Measurements from ENCODE around the gene DNAI1. TPM values are rescaled to one million over a fixed set of nuclear protein-coding genes. Genes with fewer than 3 reads are reported as not detected.
A peak's percentile ranks its signal among the peaks of the same experiment; 100 is the strongest.

Gene DNAI1
- under 1 TPM in 1 of 4 donors, not detected in 3; 0.49 TPM for total RNA-seq

GRCh38 chr9:34458013-34458958, at the start of gene DNAI1, which contains the start of gene FAM219A:
DNAI1 (plus strand) TSS chr9:34458805; CDS start chr9:34459006, 201 bp downstream.
FAM219A (minus strand) TSS chr9:34458570; CDS start chr9:34458263, 307 bp downstream.
- Histone ChIP-seq H3K27me3 (no peaks in the 10 kb centered on the region), H3K4me1 (peaks cover 38 to 53% of the 10 kb centered on the region in 2 donors), H3K36me3 (no peaks in the 10 kb centered on the region), H3K4me3 (peak within 1 kb of the TSS; percentile 68 to 95 (median 80)), H3K9me3 (no peaks in the 10 kb centered on the region), H3K27ac (peak within 1 kb of the TSS; percentile 79 to 94 (median 90))
- intact Hi-C loops (cut with DNase I; ENCODE audit: low total_unique reads) (loop anchor here (5.0 to 10.0 kb wide), 4 partner anchors 76 to 657 kb away; partner anchors contain the start of gene ATOSB), in situ Hi-C loops (cut with MboI; ENCODE audit: low sequenced_read_pairs in 4 of 4) (no loop called here)
- peak; percentile 97 to 98 for TF ChIP-seq POLR2A (IDR thresholded peaks at IDR 0.05)
- TF ChIP-seq CTCF (IDR thresholded peaks at IDR 0.05 in 4 of 5, conservative IDR thresholded peaks at IDR 0.05 in 1 of 5): no peak
- ATAC-seq: peak; percentile 89 to 92
- DNase-seq: peak; percentile 98

DNA sequence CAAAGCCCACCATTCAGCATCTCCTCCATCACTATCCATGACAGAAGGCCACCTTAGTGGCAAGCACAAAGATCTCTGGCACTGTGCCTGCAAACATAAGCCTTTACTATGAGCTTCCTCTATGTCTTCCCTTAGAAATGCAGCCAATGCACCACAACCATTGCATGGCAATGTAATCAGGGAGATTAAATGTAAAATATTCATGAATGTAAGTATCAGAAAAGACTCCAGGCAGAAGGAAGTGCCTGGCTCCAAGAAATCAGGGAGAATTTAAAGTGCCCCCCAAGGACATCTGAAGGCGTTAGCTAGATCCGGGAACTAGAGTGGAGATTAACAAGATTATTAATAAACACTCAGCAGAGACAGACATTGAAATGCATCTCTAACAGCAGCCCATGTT, 49.5 kb upstream of the DNAI1 start:
- H3K4me1 ChIP-seq: no peaks in the 10 kb centered on the region
- TF ChIP-seq POLR2A (IDR thresholded peaks at IDR 0.05) (no peak), CTCF (IDR thresholded peaks at IDR 0.05 in 4 of 5, conservative IDR thresholded peaks at IDR 0.05 in 1 of 5) (no peak)
- ATAC-seq: no peak
- H3K9me3 ChIP-seq: no peaks in the 10 kb centered on the region
- H3K36me3 ChIP-seq: peaks cover 0 to 13% of the 10 kb centered on the region in 2 donors
- no peak for DNase-seq
- in situ Hi-C loops (cut with MboI; ENCODE audit: low sequenced_read_pairs in 4 of 4) (loop anchor here (5.0 to 10.0 kb wide), 4 partner anchors 86 to 196 kb away; no protein-coding TSS in a partner anchor), intact Hi-C loops (cut with DNase I; ENCODE audit: low total_unique reads) (no loop called here)
- H3K4me3 ChIP-seq: no peak overlapping the region
- no peaks in the 10 kb centered on the region for H3K27me3 ChIP-seq
- no peak overlapping the region for H3K27ac ChIP-seq

DNA sequence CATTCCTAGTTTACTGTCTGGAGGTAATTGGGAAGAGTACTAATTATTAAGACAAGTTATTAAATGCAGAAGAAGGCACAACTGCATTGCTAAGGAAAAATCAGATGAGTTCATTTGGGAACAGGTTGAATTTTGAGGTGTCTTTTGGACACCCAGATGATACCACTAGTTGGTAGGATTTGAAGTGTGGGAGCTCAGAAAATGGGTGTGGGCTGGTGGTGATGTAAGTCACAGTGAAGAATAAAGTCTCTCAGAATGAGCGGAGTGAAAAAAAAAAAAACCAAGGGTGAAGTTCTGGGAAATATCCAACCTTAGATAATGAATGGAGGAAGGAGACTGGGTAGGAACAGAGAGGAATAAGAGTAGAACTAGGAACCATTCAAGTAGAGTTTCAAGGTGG, 46.3 kb upstream of the DNAI1 start:
- intact Hi-C loops (cut with DNase I; ENCODE audit: low total_unique reads) (no loop called here), in situ Hi-C loops (cut with MboI; ENCODE audit: low sequenced_read_pairs in 4 of 4) (no loop called here)
- no peak overlapping the region for H3K4me3 ChIP-seq
- DNase-seq (no peak), ATAC-seq (no peak)
- TF ChIP-seq CTCF (IDR thresholded peaks at IDR 0.05 in 4 of 5, conservative IDR thresholded peaks at IDR 0.05 in 1 of 5): no peak
- no peak for TF ChIP-seq POLR2A (IDR thresholded peaks at IDR 0.05)
- no peaks in the 10 kb centered on the region for H3K27me3 ChIP-seq
- H3K4me1 ChIP-seq: no peaks in the 10 kb centered on the region
- H3K9me3 ChIP-seq: no peaks in the 10 kb centered on the region
- no peaks in the 10 kb centered on the region for H3K36me3 ChIP-seq
- H3K27ac ChIP-seq: no peak overlapping the region

DNA sequence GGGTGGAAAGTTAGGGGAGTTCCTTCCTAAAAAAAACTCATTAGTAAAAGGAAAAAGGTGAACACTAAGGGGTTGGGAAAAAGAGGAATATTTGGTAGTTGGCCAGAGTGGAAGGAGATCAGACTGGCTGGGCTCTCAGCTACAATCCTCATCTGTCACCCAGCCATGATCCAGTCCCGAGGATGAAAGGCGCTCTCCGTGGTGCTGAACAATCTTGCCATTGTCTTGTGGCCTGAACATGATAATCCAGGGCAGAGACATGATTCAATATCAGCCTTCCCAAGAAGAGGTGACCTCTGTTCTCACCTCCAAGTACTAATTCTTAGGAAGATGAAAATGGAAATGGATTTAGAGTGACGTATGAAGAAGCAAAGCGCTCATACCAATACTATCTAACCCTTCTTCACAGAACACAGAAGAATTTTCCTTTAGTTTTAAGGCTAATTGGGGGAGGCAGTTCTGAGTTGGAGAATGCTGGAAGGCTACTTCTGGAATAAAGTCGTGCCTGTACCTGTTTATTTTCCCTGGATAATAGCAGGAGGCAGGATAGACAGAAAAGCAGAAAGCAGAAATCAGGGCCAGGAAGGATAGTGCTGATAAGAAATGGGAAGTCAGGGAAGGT, 45.3 kb upstream of the DNAI1 start:
- intact Hi-C loops (cut with DNase I; ENCODE audit: low total_unique reads): no loop called here
- no peak for TF ChIP-seq CTCF (IDR thresholded peaks at IDR 0.05 in 4 of 5, conservative IDR thresholded peaks at IDR 0.05 in 1 of 5)
- TF ChIP-seq POLR2A (IDR thresholded peaks at IDR 0.05): no peak
- no peaks in the 10 kb centered on the region for H3K9me3 ChIP-seq
- H3K4me1 ChIP-seq: no peaks in the 10 kb centered on the region
- no peaks in the 10 kb centered on the region for H3K36me3 ChIP-seq
- H3K27me3 ChIP-seq: no peaks in the 10 kb centered on the region
- H3K4me3 ChIP-seq: no peak overlapping the region
- DNase-seq (no peak), ATAC-seq (no peak)
- in situ Hi-C loops (cut with MboI; ENCODE audit: low sequenced_read_pairs in 4 of 4): no loop called here
- no peak overlapping the region for H3K27ac ChIP-seq
